H1 (cell line): Measurements from ENCODE around the gene MTERF2. TPM values are rescaled to one million over a fixed set of nuclear protein-coding genes. Genes with fewer than 3 reads are reported as not detected.

ENCODE experiments used
- CTCF ChIA-PET: fragments of 300-600 bp; sonication (Branson Sonifier 250); formaldehyde crosslinking; loops from one replicate; lab custom pipeline; 2021; ENCODE audit not compliant: partially characterized antibody; lab: Charles Lee
- POLR2A ChIA-PET: fragments of 300-600 bp; sonication (Branson Sonifier 250); formaldehyde crosslinking; loops from one replicate; lab custom pipeline; 2021; ENCODE audit warnings: inconsistent platforms; ENCODE audit not compliant: partially characterized antibody; lab: Charles Lee
- DNase-seq, 2 experiments: peaks; one replicate each; pipeline versions ENCODE4 v3.0.0 to v3.0.0-alpha.2; 2010 to 2022; ENCODE audit warnings: low spot score in 2 of 2, low read depth in 1 of 2, mixed read lengths in 1 of 2
- FAIRE-seq: peaks from 2 replicates; lab custom pipeline; 2011; peaks lifted over from hg19 to GRCh38; lab: Jason Lieb, UNC
- H2AFZ ChIP-seq: 2 replicates; pipeline ENCODE4 v1.8.1; 2012; ENCODE audit warnings: low read length, inconsistent platforms
- H2AK5ac ChIP-seq: 2 replicates; pipeline ENCODE4 v1.6.1; 2013; ENCODE audit warnings: low read depth, low read length
- H2BK120ac ChIP-seq: replicated peaks from 2 replicates; pipeline ENCODE3; 2013; ENCODE audit warnings: low read depth, low read length, inconsistent platforms
- H2BK12ac ChIP-seq: 2 replicates; pipeline ENCODE4 v1.6.1; 2013; ENCODE audit warnings: low read depth, low read length
- H2BK15ac ChIP-seq: 2 replicates; pipeline ENCODE4 v1.6.1; 2013; ENCODE audit warnings: low read length
- H2BK20ac ChIP-seq: 2 replicates; pipeline ENCODE4 v1.6.1; 2013; ENCODE audit warnings: low read length
- H2BK5ac ChIP-seq: 2 replicates; pipeline ENCODE4 v1.6.1; 2013; ENCODE audit warnings: low read depth, low read length
- H3K14ac ChIP-seq: 2 replicates; pipeline ENCODE4 v1.6.1; 2013; ENCODE audit warnings: inconsistent platforms; ENCODE audit not compliant: insufficient read length
- H3K18ac ChIP-seq: 2 replicates; pipeline ENCODE4 v1.6.1; 2013; ENCODE audit warnings: low read length; ENCODE audit errors: extremely low read depth
- H3K23ac ChIP-seq: 2 replicates; pipeline ENCODE4 v1.6.1; 2013; ENCODE audit warnings: inconsistent platforms; ENCODE audit not compliant: insufficient read length
- H3K23me2 ChIP-seq: 2 replicates; pipeline ENCODE4 v1.6.1; 2013; ENCODE audit warnings: low read depth, low read length
- H3K27ac ChIP-seq: 2 replicates; pipeline ENCODE4 v1.6.1; 2011; ENCODE audit warnings: low read depth, low read length, inconsistent platforms
- H3K27me3 ChIP-seq, 4 experiments: replicated peaks in 1 of 4; 1 replicate in 1 of 4; 2 replicates in 3 of 4; pipeline versions ENCODE4 v1.6.1 to v1.8.1; 2011 to 2013; ENCODE audit warnings: low read length in 3 of 4, mild to moderate bottlenecking in 3 of 4, inconsistent platforms in 2 of 4, mixed read lengths in 2 of 4, moderate library complexity in 1 of 4; ENCODE audit not compliant: control insufficient read depth in 3 of 4, insufficient read depth in 3 of 4; ENCODE audit errors: extremely low read depth in 1 of 4
- H3K36me3 ChIP-seq, 4 experiments: 2 replicates each; pipeline versions ENCODE4 v1.6.1 to v1.8.1; 2011 to 2013; ENCODE audit warnings: mild to moderate bottlenecking in 4 of 4, low read length in 3 of 4, moderate library complexity in 2 of 4, control low read depth in 1 of 4, inconsistent platforms in 1 of 4; ENCODE audit not compliant: insufficient read depth in 4 of 4, control insufficient read depth in 2 of 4
- H3K4ac ChIP-seq: replicated peaks from 2 replicates; pipeline ENCODE3; 2013; ENCODE audit warnings: low read length, low read depth, mixed read lengths, inconsistent platforms; ENCODE audit not compliant: insufficient read length
- H3K4me1 ChIP-seq, 4 experiments: replicated peaks in 1 of 4; 1 replicate in 1 of 4; 2 replicates in 3 of 4; pipeline versions ENCODE4 v1.6.1 to v1.8.1; 2011 to 2013; ENCODE audit warnings: low read length in 3 of 4, inconsistent platforms in 2 of 4, mixed read lengths in 1 of 4; ENCODE audit not compliant: insufficient read depth in 4 of 4, control insufficient read depth in 3 of 4
- H3K4me2 ChIP-seq, 2 experiments: 2 replicates each; pipeline versions ENCODE4 v1.6.1 to v1.8.1; 2011 to 2013; ENCODE audit warnings: low read depth in 2 of 2, low read length in 2 of 2, control low read depth in 1 of 2, inconsistent platforms in 1 of 2, mild to moderate bottlenecking in 1 of 2; ENCODE audit not compliant: insufficient read depth in 1 of 2
- H3K4me3 ChIP-seq, 4 experiments: fragments of 200-600, 300-600 bp in 1 of 4; sonication (generic), shearing (Covaris generic), sonication (Bioruptor Twin) in 1 of 4; 2 replicates each; pipeline versions ENCODE4 v1.5.1 to v1.8.1; 2011 to 2016; ENCODE audit warnings: low read length in 4 of 4, low read depth in 3 of 4, control low read depth in 2 of 4, inconsistent platforms in 2 of 4, mild to moderate bottlenecking in 2 of 4, mixed read lengths in 1 of 4, moderate library complexity in 1 of 4; ENCODE audit not compliant: insufficient read depth in 2 of 4; ENCODE audit errors: extremely low read depth in 1 of 4
- H3K56ac ChIP-seq: replicated peaks from 2 replicates; pipeline ENCODE3; 2013; ENCODE audit warnings: low read depth, mild to moderate bottlenecking, mixed read lengths, low read length, inconsistent platforms; ENCODE audit not compliant: insufficient read length
- H3K79me1 ChIP-seq: 2 replicates; pipeline ENCODE4 v1.6.1; 2013; ENCODE audit warnings: low read depth, low read length, control low read depth
- H3K79me2 ChIP-seq, 2 experiments: 2 replicates each; pipeline versions ENCODE4 v1.6.1 to v1.8.1; 2012 to 2013; ENCODE audit warnings: low read length in 2 of 2, mild to moderate bottlenecking in 2 of 2, inconsistent platforms in 1 of 2; ENCODE audit not compliant: insufficient read depth in 2 of 2, control insufficient read depth in 1 of 2
- H3K9ac ChIP-seq, 4 experiments: replicated peaks in 1 of 4; 1 replicate in 1 of 4; 2 replicates in 3 of 4; pipeline versions ENCODE4 v1.6.1 to v1.8.1; 2011 to 2013; ENCODE audit warnings: low read depth in 3 of 4, low read length in 3 of 4, control low read depth in 2 of 4, mild to moderate bottlenecking in 2 of 4, moderate library complexity in 2 of 4, inconsistent platforms in 1 of 4; ENCODE audit errors: extremely low read depth in 1 of 4
- H3K9me3 ChIP-seq, 2 experiments: 2 replicates each; pipeline versions ENCODE4 v1.6.1 to v1.8.1; 2012 to 2013; ENCODE audit warnings: mild to moderate bottlenecking in 2 of 2, moderate library complexity in 2 of 2, control low read depth in 1 of 2, inconsistent platforms in 1 of 2, low read depth in 1 of 2, low read length in 1 of 2, mixed read lengths in 1 of 2; ENCODE audit not compliant: insufficient read depth in 2 of 2
- H4K20me1 ChIP-seq, 2 experiments: replicated peaks in 1 of 2; 2 replicates each; pipeline versions ENCODE3 to v1.8.1; 2011 to 2013; ENCODE audit warnings: inconsistent platforms in 2 of 2, low read length in 2 of 2, mild to moderate bottlenecking in 1 of 2; ENCODE audit not compliant: insufficient read depth in 2 of 2, control insufficient read depth in 1 of 2
- H4K5ac ChIP-seq: 2 replicates; pipeline ENCODE4 v1.6.1; 2013; ENCODE audit warnings: low read length, low read depth, mixed read lengths, inconsistent platforms; ENCODE audit not compliant: insufficient read length
- H4K8ac ChIP-seq: 2 replicates; pipeline ENCODE4 v1.8.0; 2013; ENCODE audit warnings: mild to moderate bottlenecking, moderate library complexity, low read length, inconsistent platforms; ENCODE audit not compliant: insufficient read depth; ENCODE audit errors: extremely low read depth
- H4K91ac ChIP-seq: replicated peaks from 2 replicates; pipeline ENCODE3; 2013; ENCODE audit warnings: low read length, mixed read lengths, inconsistent platforms; ENCODE audit not compliant: insufficient read length
- BACH1 ChIP-seq: IDR thresholded peaks from 2 replicates; pipeline ENCODE4 v1.6.1; 2012; ENCODE audit warnings: low read length, improper control_type of control experiment
- BCL11A ChIP-seq, 2 experiments: IDR thresholded peaks; one replicate each; pipeline ENCODE4 v1.6.1; 2011; ENCODE audit warnings: low read depth in 2 of 2, low read length in 2 of 2, mild to moderate bottlenecking in 2 of 2
- CREB1 ChIP-seq: IDR thresholded peaks from 2 replicates; pipeline ENCODE4 v1.6.1; 2012; ENCODE audit warnings: inconsistent platforms
- RAD21 ChIP-seq, 2 experiments: IDR thresholded peaks in 1 of 2; conservative IDR thresholded peaks in 1 of 2; 2 replicates each; pipeline ENCODE4 v1.6.1; 2011; ENCODE audit warnings: low read depth in 2 of 2, low read length in 2 of 2, improper control_type of control experiment in 1 of 2, inconsistent platforms in 1 of 2, mild to moderate bottlenecking in 1 of 2, moderate library complexity in 1 of 2
- RXRA ChIP-seq: IDR thresholded peaks from 2 replicates; pipeline ENCODE4 v1.6.1; 2011; ENCODE audit warnings: low read depth, mild to moderate bottlenecking, low read length, moderate library complexity; ENCODE audit not compliant: insufficient read depth
- SIRT6 ChIP-seq: IDR thresholded peaks from one replicate; pipeline ENCODE4 v1.7.1; 2012; ENCODE audit warnings: low read length, inconsistent platforms
- SP4 ChIP-seq: IDR thresholded peaks from 2 replicates; pipeline ENCODE4 v1.6.1; 2012; ENCODE audit warnings: low read length, inconsistent platforms
- WGBS, 2 experiments: shearing (Covaris generic) in 1 of 2; methylation state at CpG; one replicate each; pipeline versions ENCODE4 v1.1.6 to v1.1.7; 2013 to 2015; ENCODE audit warnings: low lambda C conversion rate in 2 of 2, mixed read lengths in 2 of 2, inconsistent platforms in 1 of 2, low coverage in 1 of 2, missing lambda C conversion rate in 1 of 2; ENCODE audit not compliant: insufficient replicate concordance in 2 of 2, insufficient coverage in 1 of 2, insufficient read length in 1 of 2; ENCODE audit errors: extremely low coverage in 1 of 2, missing lambda C conversion rate in 1 of 2; 5-methylcytosine and 5-hydroxymethylcytosine counted together
- polyA plus RNA-seq, 7 experiments: library from polyadenylated mRNA; depleted of rRNA in 3 of 7; stranded (reverse) in 5 of 7; unstranded in 2 of 7; fragments of >200 nt in 5 of 7; fragments of 200-250 nt in 2 of 7; gene quantifications; 1 replicate in 5 of 7; 2 replicates in 1 of 7; 4 replicates in 1 of 7; pipeline versions ENCODE4 v1.2.1 to v1.2.3, GENCODE V29; 2011 to 2013; ENCODE audit warnings: missing spikeins in 2 of 7, mixed read lengths in 2 of 7
- total RNA-seq: library from RNA; stranded (reverse); fragmentation: NEBNext Ultra II Directional; extraction: Animal tissue kit (Norgen Biotek cat#: 25700); gene quantifications from 2 replicates; pipeline ENCODE4 v1.2.1, GENCODE V29; 2021
- TF ChIP-seq, protein P1 (sequence below), 3 experiments: IDR thresholded peaks; 1 replicate in 2 of 3; 2 replicates in 1 of 3; pipeline versions ENCODE4 v1.5.1 to v1.6.1; 2011; ENCODE audit warnings: low read length in 3 of 3, mild to moderate bottlenecking in 3 of 3, inconsistent platforms in 2 of 3, low read depth in 1 of 3, moderate library complexity in 1 of 3; ENCODE audit not compliant: insufficient read depth in 1 of 3; ENCODE audit errors: control extremely low read depth in 1 of 3
- TF ChIP-seq, protein P2 (sequence below): IDR thresholded peaks from 2 replicates; pipeline ENCODE4 v1.6.1; 2011; ENCODE audit warnings: low read depth, mild to moderate bottlenecking, low read length; ENCODE audit not compliant: insufficient read depth

MTERF2 gene
- total and polyA plus RNA-seq, 2 of the 8 experiments (the other 6 are each of a cell fraction or from before 2014, with no cell fraction given), result 2.8 to 7.1 TPM

DNA sequence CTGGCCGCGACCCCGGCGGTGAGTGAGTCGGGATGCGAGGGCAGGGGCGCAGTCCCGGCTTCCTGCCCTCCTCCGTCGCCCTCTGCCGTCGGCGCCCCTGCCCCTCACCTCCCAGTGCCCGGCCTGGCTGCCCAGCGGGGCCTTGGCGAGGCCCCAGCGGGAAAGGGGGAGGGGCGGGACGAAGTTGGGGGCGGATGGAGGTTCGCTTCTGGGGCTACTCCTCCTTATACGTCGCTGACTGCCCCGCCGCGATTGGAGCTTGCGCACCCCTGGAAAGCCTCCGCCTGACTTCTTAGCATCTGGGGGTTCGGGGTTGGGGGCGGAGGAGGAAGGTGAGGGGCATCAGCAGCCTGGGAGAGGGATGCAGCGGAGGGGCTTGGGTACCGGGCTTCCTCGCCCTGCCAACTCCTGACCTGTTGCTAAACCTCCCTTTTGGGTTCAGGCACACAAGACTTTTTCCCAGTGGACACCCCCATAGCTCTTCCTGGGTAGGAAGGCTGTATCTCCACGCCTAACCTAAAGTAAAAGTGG, 30.8 kb downstream of the MTERF2 start:
- 2% methylated on average over 15 of the region's 34 CpGs; no CpG with 5 or more reads in 1 of the 2 experiments for WGBS, 2 experiments
- peak; percentile 44 to 84 for DNase-seq
- TF ChIP-seq RXRA, result no peak
- no peak for TF ChIP-seq SIRT6
- TF ChIP-seq, protein P1, sequence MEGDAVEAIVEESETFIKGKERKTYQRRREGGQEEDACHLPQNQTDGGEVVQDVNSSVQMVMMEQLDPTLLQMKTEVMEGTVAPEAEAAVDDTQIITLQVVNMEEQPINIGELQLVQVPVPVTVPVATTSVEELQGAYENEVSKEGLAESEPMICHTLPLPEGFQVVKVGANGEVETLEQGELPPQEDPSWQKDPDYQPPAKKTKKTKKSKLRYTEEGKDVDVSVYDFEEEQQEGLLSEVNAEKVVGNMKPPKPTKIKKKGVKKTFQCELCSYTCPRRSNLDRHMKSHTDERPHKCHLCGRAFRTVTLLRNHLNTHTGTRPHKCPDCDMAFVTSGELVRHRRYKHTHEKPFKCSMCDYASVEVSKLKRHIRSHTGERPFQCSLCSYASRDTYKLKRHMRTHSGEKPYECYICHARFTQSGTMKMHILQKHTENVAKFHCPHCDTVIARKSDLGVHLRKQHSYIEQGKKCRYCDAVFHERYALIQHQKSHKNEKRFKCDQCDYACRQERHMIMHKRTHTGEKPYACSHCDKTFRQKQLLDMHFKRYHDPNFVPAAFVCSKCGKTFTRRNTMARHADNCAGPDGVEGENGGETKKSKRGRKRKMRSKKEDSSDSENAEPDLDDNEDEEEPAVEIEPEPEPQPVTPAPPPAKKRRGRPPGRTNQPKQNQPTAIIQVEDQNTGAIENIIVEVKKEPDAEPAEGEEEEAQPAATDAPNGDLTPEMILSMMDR (IDR thresholded peaks at IDR 0.05; ENCODE audit: control extremely low read depth in 1 of 3, insufficient read depth in 1 of 3, low read depth in 1 of 3, low read length in 3 of 3), result peak; percentile 11 to 44 (median 35)
- peak; percentile 12 to 51; a peak in 3 of 4 replicates for TF ChIP-seq RAD21 (IDR thresholded peaks at IDR 0.05 in 1 of 2, conservative IDR thresholded peaks at IDR 0.05 in 1 of 2; ENCODE audit: low read depth in 2 of 2, low read length in 2 of 2)
- TF ChIP-seq, protein P2, sequence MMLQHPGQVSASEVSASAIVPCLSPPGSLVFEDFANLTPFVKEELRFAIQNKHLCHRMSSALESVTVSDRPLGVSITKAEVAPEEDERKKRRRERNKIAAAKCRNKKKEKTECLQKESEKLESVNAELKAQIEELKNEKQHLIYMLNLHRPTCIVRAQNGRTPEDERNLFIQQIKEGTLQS, result no peak
- TF ChIP-seq SP4, result no peak
- no peak for TF ChIP-seq BCL11A (IDR thresholded peaks at IDR 0.05; ENCODE audit: low read depth in 2 of 2, low read length in 2 of 2)
- no peak for TF ChIP-seq CREB1
- no peak for TF ChIP-seq BACH1

More for the DNA sequence above, 30.8 kb downstream of the MTERF2 start:
- Histone ChIP-seq H2BK20ac (no peak overlapping the region; the same call in 1 of the 2 replicates), H3K23ac (no peak overlapping the region), H3K18ac (peak overlapping the region; percentile 32; the same call in 1 of the 2 replicates), H3K27me3 (peaks cover 0 to 12% (median 8%) of the 10 kb centered on the region in 4 experiments; a peak in 6 of 7 replicates), H2BK15ac (0 out of 2 replicates have a peak overlapping the region, but pooled peaks have one; percentile 72), H2AFZ (no peak overlapping the region; the same call in 1 of the 2 replicates), H3K4ac (no peak overlapping the region), H3K27ac (peak overlapping the region; percentile 64; the same call in 1 of the 2 replicates), H2BK120ac (no peak overlapping the region), H3K9ac (peak overlapping the region; percentile 58 to 80 (median 67)), H3K36me3 (no peaks in the 10 kb centered on the region), H4K91ac (peak overlapping the region; percentile 65), H3K14ac (no peak overlapping the region), H3K56ac (peak overlapping the region; percentile 30), H4K8ac (peak overlapping the region; percentile 93), H3K23me2 (peaks cover 12% of the 10 kb centered on the region), H3K9me3 (no peaks in the 10 kb centered on the region), H3K79me1 (no peaks in the 10 kb centered on the region), H2BK12ac (no peak overlapping the region), H4K5ac (no peak overlapping the region), H2BK5ac (no peak overlapping the region), H3K4me3 (peak overlapping the region; percentile 71 to 89 (median 76)), H4K20me1 (peaks cover 0 to 2% of the 10 kb centered on the region in 2 experiments), H3K4me2 (peak overlapping the region; percentile 82 to 84), H2AK5ac (no peak overlapping the region), H3K4me1 (0 out of 7 replicates have a peak, but pooled peaks cover 0 to 3% (median 0%) of the 10 kb centered on the region in 4 experiments), H3K79me2 (peaks cover 0 to 13% of the 10 kb centered on the region in 2 experiments; a peak in 2 of 4 replicates)
- CTCF ChIA-PET, result interaction anchor here (1.4 kb wide), 1 partner anchor 149 kb away, joined by 3 read pairs; no protein-coding TSS in a partner anchor
- POLR2A ChIA-PET, result interaction anchor here (0.7 to 1.7 kb wide), 11 partner anchors 8 to 603 kb away, joined by 3 to 7 read pairs (median 4); partner anchors contain the start of genes CRY1 and MTERF2
- FAIRE-seq, result no peak
